Measurements from ENCODE around the gene ENPP6.

DNA sequence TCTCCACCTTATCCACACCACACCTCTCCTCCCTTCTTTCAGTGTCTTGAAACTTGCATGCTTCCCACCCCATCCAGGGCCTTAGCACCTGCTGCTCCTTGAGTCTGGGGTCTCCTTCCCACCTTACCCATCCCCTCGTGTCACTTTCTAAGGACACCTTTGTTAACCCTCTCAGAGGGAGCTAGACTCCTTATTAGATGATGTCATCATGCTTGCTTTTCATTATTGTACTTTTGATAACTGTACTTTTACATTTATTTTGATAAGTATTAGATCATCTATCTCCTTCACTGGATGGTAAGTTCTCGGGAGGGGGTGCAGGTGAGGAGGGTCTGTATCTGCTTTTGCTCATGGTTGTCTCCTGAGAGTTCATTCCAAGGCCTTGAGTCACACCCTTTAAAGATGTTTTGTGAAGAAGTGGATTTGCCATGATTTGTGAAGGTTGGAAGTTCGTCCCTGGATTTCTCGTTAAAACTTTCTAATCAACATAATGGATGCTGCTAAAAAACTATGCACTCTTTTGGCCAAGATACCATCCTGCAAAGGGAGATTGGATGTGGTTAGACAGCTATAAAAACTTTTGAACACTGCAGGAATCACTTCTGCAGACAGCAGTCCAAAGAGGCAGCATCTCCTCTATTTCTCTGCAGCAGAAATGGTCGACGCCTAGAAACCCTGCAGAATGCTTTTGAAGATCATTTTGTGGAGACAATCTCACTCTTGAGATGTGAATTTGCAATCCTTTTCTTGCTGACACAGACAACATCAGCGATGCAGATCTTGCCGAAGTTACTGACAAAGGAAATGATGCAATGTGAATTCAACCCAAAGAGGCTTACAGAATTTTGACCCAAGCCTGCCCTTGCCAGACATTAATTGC lies 69.6 kb downstream of the ENPP6 start:
- TF ChIP-seq, protein P1, sequence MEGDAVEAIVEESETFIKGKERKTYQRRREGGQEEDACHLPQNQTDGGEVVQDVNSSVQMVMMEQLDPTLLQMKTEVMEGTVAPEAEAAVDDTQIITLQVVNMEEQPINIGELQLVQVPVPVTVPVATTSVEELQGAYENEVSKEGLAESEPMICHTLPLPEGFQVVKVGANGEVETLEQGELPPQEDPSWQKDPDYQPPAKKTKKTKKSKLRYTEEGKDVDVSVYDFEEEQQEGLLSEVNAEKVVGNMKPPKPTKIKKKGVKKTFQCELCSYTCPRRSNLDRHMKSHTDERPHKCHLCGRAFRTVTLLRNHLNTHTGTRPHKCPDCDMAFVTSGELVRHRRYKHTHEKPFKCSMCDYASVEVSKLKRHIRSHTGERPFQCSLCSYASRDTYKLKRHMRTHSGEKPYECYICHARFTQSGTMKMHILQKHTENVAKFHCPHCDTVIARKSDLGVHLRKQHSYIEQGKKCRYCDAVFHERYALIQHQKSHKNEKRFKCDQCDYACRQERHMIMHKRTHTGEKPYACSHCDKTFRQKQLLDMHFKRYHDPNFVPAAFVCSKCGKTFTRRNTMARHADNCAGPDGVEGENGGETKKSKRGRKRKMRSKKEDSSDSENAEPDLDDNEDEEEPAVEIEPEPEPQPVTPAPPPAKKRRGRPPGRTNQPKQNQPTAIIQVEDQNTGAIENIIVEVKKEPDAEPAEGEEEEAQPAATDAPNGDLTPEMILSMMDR (IDR thresholded peaks at IDR 0.05): no peak
- TF ChIP-seq POLR2A (IDR thresholded peaks at IDR 0.05): no peak

All from uterus (tissue), 2 donors.